NCI-H345 (cell line): ENCODE measurements around the gene ARRDC5.
"Not testable (repeated sequence)": the region's sequence is repeated elsewhere in the genome, so short reads cannot be mapped to it uniquely, and the experiment has no call there.

ENCODE experiments used
- DNase-seq: peaks from one replicate; lab custom pipeline; 2025; lab: John Stamatoyannopoulos, UW

ARRDC5 gene

GRCh38 chr19:4868286-4868834, 34.3 kb downstream of the ARRDC5 start:
- DNase-seq: no peak

- DNase-seq: peak; percentile 53
Observed at GRCh38 chr19:4867534-4868285, 35.0 kb downstream of the ARRDC5 start, which contains the start of gene PLIN3. Gene PLIN3 (minus strand): TSS chr19:4867667. CDS start chr19:4861394, 6,273 bp downstream.

DNA sequence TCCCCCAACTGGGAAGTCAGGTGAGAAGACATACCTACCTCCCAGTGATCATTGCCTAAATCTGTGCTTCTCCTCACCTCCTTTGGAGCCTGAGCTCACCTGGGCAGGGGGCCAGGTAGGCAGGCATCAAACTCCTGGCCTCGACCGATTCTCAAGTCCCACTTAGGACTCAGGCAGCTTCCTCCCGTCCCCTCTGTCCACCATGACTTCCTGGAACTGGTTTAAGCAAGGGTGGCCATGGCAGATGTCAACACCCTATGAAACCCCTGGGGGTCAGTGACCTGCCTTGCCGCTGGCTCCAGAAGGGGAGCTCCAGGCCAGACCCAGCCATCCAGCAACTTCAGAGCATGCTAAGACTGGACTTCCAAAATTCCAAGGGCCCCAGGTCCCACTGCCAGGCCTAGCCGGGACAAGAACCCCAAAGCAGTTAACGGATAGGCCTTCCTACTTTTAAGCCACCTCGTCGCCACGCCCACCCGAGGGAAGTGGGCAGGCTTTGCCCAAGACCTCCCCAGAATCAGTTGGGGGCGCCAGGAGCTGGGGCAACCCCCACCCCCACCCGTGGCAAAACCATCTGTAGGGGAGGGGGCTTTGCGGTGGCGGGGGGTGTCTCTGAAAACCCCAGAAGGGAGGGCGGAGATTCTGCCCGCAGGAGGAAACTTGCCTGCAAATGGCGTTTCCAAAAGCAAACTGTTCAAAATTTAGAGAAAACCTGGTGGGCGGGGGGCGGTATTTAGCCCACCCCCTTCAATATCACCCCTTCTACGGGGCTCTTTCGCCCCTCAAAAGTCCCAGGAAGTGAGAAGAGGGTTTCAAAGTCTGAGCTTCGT, 35.9 kb downstream of the ARRDC5 start:
- no peak for DNase-seq

GRCh38 chr19:4861147-4861546, 41.5 kb downstream of the ARRDC5 start:
- peak; percentile 80 for DNase-seq

DNA sequence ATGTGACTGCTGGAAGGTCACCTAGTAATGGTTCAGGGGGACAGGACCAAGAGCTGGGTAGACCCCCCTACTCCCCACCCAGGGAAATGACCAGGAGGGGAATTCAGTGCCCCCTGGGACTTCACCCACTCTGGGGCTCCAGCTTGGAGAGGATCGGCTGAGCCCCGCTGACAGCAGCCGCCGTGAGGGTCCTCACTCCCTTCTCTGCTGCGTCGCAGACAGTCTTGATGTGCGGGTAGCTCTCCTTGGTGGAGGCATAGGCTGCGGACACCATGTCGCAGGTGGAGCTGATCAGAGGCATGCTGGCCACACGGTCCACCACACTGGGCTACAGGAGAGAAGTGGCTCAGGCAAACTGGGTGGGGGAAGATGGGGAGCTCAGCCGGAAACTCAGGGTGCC, 43.0 kb downstream of the ARRDC5 start:
- no peak for DNase-seq

GRCh38 chr19:4856468-4856867, 46.2 kb downstream of the ARRDC5 start:
- not testable (repeated sequence) for DNase-seq

GRCh38 chr19:4853506-4853905, 49.2 kb downstream of the ARRDC5 start:
- DNase-seq: not testable (repeated sequence)

DNA sequence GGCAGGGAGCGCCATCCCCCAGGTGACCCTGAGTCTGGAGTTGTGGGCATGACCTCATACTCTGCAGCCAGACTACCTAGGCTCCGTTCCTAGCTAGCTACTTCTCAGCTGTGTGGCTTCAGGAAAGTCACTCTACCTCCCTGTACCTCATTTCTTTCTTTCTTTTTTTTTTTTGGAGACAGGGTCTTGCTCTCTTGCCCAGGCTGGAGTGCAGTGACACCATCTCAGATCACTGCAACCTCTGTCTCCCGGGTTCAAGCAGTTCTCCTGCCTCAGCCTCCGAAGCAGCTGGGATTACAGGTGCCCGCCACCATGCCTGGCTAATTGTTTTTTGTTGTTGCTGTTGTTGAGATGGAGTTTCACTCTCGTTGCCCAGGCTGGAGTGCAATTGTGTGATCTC, 50.2 kb downstream of the ARRDC5 start:
- no peak for DNase-seq

- DNase-seq: peak; percentile 64
Observed at GRCh38 chr19:4851551-4852290, 51.0 kb downstream of the ARRDC5 start.

DNA sequence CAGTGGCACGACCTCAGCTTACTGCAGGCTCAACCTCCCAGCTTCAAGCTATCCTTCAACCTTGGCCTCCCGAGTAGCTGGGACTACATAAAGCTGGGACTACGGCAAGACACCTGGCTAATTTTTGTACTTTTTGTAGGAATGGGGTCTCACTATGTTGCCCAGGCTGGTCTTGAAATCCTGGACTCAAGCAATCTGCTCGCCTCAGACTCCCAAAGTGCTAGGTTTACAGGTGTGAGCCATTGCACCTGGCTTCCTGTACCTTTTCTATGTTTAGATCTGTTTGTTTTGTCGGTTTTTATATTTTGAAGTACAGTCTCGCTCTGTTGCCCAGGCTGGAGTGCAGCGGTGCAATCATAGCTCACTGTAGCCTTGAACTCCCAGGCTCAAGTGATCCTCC, 53.7 kb downstream of the ARRDC5 start:
- no peak for DNase-seq

GRCh38 chr19:4847190-4847973, 55.3 kb downstream of the ARRDC5 start:
- no peak for DNase-seq

DNA sequence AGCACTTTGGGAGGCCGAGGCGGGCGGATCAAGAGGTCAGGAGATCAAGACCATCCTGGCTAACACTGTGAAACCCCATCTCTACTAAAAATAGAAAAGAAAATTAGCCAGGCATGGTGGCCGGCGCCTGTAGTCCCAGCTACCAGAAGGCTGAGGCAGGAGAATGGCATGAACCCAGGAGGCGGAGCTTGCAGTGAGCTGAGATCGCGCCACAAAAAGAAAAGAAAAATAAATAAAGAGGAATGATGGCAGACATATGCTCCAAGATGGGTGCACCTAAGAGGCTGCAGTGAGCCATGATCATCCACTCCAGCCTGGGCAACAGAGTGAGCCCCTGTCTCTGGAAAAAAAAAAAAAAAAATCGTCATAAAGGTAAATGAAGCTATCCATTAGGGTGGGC, 56.7 kb downstream of the ARRDC5 start:
- DNase-seq: not testable (repeated sequence)

DNA sequence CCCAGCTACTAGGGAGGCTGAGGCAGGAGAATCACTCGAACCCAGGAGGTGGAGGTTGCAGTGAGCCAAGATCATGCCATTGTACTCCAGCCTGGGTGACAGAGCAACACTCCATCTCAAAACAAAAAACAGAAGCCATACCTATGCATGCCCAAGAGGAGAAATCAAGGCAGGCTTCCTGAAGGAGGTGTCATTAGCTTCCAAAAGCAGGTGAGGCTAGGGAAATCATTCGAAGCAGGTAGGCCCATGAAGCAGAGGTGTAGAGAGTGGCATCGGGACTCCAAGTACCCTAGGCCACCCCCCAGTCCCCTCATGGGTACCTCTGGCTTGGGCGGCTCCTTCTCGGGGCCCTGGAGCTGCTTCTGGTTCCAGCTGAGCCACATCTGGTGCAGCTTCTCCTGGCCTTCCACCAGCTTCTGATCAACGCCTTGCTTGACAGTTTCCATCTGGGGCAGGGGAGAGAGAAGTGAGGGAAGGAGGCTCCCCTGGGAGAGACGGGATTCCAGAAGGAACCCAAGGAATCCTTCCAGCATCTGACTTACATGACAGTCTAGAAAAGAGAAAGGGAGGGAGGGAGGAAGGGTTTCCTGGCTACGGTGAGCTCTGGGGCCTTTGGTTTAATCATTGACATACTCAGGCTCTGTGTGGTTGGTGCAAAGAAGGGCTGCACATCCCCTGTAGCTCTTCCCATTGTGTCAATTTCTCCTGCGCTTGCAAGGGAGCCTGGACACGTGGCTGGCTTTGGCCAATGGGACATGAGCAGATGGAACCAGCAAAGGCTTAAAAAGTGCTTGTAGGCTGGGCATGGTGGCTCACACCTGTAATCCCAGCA, 58.1 kb downstream of the ARRDC5 start:
- no peak for DNase-seq

DNA sequence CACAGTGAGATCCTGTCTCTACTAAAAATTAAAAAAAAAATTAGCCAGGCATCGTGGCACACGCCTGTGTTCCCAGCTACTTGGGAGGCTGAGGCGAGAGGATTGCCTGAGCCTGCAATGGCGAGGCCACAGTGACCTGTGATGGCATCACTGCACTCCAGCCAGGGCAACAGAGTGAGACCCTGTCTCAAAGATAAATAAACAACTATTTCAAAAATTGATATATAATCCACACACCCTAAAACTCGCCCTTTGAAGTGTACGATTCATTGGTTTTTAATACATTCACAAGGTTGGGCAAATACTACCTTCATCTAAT, 59.1 kb downstream of the ARRDC5 start:
- DNase-seq: no peak
